Articular chondrocyte of knee joint (primary cell): ENCODE results near the gene COA1. TPM values are rescaled to one million over a fixed set of nuclear protein-coding genes. Genes with fewer than 3 reads are reported as not detected.

Source experiments
- total RNA-seq: library from RNA; depleted of rRNA; stranded (reverse); fragments of >200 nt; gene quantifications from 2 replicates; pipeline ENCODE4 v1.2.3, GENCODE V29; 2012

The COA1 gene, protein sequence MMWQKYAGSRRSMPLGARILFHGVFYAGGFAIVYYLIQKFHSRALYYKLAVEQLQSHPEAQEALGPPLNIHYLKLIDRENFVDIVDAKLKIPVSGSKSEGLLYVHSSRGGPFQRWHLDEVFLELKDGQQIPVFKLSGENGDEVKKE
- 40.6 and 43.8 TPM in 2 replicates for total RNA-seq

DNA sequence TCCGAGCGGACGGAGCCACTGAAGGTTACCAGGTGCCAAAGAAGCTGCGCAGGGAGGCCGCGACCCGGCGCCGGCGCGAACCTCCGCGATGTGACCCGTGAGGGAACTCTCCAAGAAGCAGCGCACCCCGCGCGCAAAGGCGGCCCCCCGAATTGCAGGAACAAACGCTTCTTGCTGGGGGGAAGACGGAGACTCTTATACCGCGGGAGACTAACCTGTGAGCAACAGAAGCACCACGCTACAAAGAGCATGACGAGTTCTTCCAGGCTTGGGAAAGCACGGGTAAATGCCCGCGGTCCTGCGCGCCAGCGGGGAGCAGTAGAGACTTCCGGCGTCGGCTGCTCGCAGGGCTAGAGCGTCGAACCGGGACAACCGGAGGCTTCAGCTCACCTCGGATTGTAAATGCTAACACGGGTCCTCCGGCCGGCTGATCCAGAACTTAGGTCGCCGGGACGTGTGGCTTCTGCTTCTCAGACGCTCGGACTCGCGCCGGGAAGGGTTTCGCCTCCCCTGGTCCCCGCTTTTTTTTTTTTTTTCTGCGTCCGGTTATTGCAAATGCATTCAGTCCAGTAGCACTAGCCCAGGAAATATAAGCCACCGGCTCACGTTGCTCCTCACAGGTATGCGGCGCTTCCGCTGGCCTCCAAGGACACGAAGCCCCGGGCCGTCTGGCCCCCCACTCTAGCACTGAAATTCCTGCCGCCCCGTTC is at the start of gene COA1:
COA1 (minus strand) TSS at position 310 of the 710 bp plus-strand sequence. CDS start 80,909 bp downstream, outside the sequence.

DNA sequence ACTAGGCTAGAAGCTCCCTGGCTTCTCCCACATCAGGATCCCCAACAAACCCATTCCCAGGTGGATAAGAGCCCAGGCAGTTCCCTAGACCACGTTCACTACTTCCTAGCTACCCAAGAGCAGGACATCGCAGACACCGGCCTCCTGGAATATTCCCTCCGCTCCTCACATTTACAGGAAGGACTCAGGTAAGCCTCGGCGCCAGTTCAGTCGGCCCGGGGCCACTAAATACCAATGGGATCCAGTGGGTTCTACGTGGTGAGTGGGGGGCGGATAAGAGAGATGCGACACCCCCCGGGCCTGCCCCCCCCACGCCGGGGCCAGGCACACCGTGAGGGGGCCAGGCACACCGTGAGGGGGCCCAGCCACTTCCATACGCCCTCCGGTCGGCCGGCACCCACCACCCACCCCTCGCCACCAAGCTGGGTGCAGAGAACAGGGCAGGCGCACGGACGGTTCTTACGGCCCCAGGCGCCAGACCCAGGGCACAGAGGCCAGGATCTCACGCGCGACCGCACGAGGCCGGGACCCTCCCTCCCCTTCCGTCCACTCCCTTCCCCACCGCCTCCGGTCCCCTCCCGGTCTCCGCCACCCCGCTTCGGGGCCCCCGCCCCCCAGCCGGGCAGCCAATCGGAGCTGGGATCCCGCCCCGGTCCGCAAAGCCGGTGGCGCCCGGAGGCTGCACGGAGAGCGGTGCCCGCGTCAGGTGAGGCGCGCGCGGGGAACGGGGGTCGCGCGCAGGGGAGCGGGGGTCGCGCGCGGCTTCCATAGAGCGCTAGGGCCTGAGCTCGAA is 28.9 kb upstream of the COA1 start, which contains the start of gene BLVRA:
BLVRA (plus strand) TSS at position 652 of the 793 bp plus-strand sequence. CDS start 12,479 bp downstream, outside the sequence.

Other genes starting within 250 kb of the COA1 start
- gene STK17A, start 146.4 kb downstream of the COA1 start, total RNA-seq, result 87.5 and 160 TPM in 2 replicates
- 31.0 and 36.3 TPM in 2 replicates for gene BLVRA, start 29.2 kb upstream of the COA1 start, total RNA-seq
- gene MRPS24, start 140.0 kb upstream of the COA1 start, total RNA-seq, result 82.7 and 88.0 TPM in 2 replicates
- gene URGCP, start 177.1 kb upstream of the COA1 start, total RNA-seq, result 28.9 and 37.1 TPM in 2 replicates
- 17.6 and 22.9 TPM in 2 replicates for gene UBE2D4, start 196.9 kb upstream of the COA1 start, total RNA-seq